OCI-LY7 (cell line): ENCODE measurements around the gene RASL11A. TPM values are rescaled to one million over a fixed set of nuclear protein-coding genes. Genes with fewer than 3 reads are reported as not detected.

ENCODE experiments used
- BruUV-seq: library from RNA; stranded (reverse); fragments of 400-500 nt; replicated peaks from 2 replicates; lab custom pipeline; 2021; lab: Mats Ljungman, UMichigan
- CTCF ChIA-PET: fragments of 300-600 bp; sonication (Branson Sonifier 250); formaldehyde crosslinking; loops from one replicate; lab custom pipeline; 2022; ENCODE audit warnings: antibody characterized with exemption; ENCODE audit not compliant: unreplicated experiment; lab: Charles Lee
- POLR2A ChIA-PET: fragments of 300-600 bp; sonication (Branson Sonifier 250); formaldehyde crosslinking; loops from one replicate; lab custom pipeline; 2022; ENCODE audit warnings: antibody characterized with exemption; lab: Charles Lee
- DNase-seq: peaks from one replicate; pipeline ENCODE4 v3.0.0-alpha.2; 2015; ENCODE audit warnings: low spot score
- H2AFZ ChIP-seq: fragments of 200-600 bp; sonication (generic), shearing (Covaris generic); 2 replicates; pipeline ENCODE4 v1.6.1; 2014; ENCODE audit warnings: mild to moderate bottlenecking, antibody characterized with exemption, low read length, moderate library complexity
- H3K27ac ChIP-seq: fragments of 200-600 bp; sonication (generic); 2 replicates; pipeline ENCODE4 v1.5.1; 2014; ENCODE audit warnings: mixed run types, low read depth, mild to moderate bottlenecking, moderate library complexity, low read length, inconsistent platforms; ENCODE audit not compliant: poor library complexity, severe bottlenecking
- H3K36me3 ChIP-seq: fragments of 200-600 bp; sonication (generic); 2 replicates; pipeline ENCODE4 v1.6.1; 2014; ENCODE audit warnings: mild to moderate bottlenecking, antibody characterized with exemption, low read length, moderate library complexity, mixed read lengths; ENCODE audit not compliant: insufficient read depth
- H3K4me1 ChIP-seq: fragments of 200-600 bp; sonication (generic); 2 replicates; pipeline ENCODE4 v1.5.1; 2014; ENCODE audit warnings: mild to moderate bottlenecking, low read length; ENCODE audit not compliant: insufficient read depth, poor library complexity, severe bottlenecking
- H3K4me2 ChIP-seq: fragments of 200-600 bp; sonication (generic); 2 replicates; pipeline ENCODE4 v1.6.1; 2014; ENCODE audit warnings: mild to moderate bottlenecking, low read length
- H3K4me3 ChIP-seq: fragments of 200-600 bp; sonication (generic); 2 replicates; pipeline ENCODE4 v1.5.1; 2014; ENCODE audit warnings: mild to moderate bottlenecking, low read depth, low read length; ENCODE audit not compliant: poor library complexity, severe bottlenecking
- H3K79me2 ChIP-seq: fragments of 200-600 bp; sonication (generic); 2 replicates; pipeline ENCODE4 v1.6.1; 2016; ENCODE audit warnings: low read depth, mild to moderate bottlenecking, low read length, moderate library complexity, mixed read lengths; ENCODE audit not compliant: insufficient read depth
- H3K9me2 ChIP-seq: fragments of 200-600 bp; sonication (generic); 2 replicates; pipeline ENCODE4 v1.6.1; 2016; ENCODE audit warnings: mild to moderate bottlenecking, low read length, mixed read lengths; ENCODE audit not compliant: insufficient read depth
- H3K9me3 ChIP-seq: fragments of 200-600 bp; sonication (generic); 2 replicates; pipeline ENCODE4 v1.6.1; 2014; ENCODE audit warnings: mild to moderate bottlenecking, mixed run types, low read length, mixed read lengths
- H4K20me1 ChIP-seq: fragments of 200-600 bp; sonication (generic); 2 replicates; pipeline ENCODE4 v1.6.1; 2014; ENCODE audit warnings: mild to moderate bottlenecking, antibody characterized with exemption, low read length, moderate library complexity, mixed read lengths; ENCODE audit not compliant: insufficient read depth
- EZH2phosphoT487 ChIP-seq: fragments of 200-600 bp; sonication (generic); IDR thresholded peaks from 2 replicates; pipeline ENCODE4 v1.6.1; 2018; ENCODE audit warnings: low read depth, borderline replicate concordance, mild to moderate bottlenecking, mixed run types, antibody characterized with exemption, low read length, moderate library complexity, mixed read lengths
- intact Hi-C: fragments of 100-400 bp; cut with micrococcal nuclease; formaldehyde crosslinking; loops from one replicate; pipeline ENCODE4 v1.10.0; 2022; ENCODE audit not compliant: unreplicated experiment
- total RNA-seq, 2 experiments: library from RNA; depleted of rRNA in 1 of 2; stranded (reverse); fragments of >200 nt in 1 of 2; shearing (Covaris generic) in 1 of 2; gene quantifications; 2 replicates each; pipeline ENCODE4 v1.2.3, GENCODE V29; 2014 to 2022
- TF ChIP-seq, protein P1 (sequence below): fragments of 200-600 bp; sonication (generic); conservative IDR thresholded peaks from 2 replicates; pipeline ENCODE4 v1.5.1; 2014; ENCODE audit warnings: mild to moderate bottlenecking, antibody characterized with exemption, low read length, moderate library complexity, mixed read lengths

Gene RASL11A
- total RNA-seq, 2 experiments from 2014 or later = 1.3 to 2.4 TPM

DNA sequence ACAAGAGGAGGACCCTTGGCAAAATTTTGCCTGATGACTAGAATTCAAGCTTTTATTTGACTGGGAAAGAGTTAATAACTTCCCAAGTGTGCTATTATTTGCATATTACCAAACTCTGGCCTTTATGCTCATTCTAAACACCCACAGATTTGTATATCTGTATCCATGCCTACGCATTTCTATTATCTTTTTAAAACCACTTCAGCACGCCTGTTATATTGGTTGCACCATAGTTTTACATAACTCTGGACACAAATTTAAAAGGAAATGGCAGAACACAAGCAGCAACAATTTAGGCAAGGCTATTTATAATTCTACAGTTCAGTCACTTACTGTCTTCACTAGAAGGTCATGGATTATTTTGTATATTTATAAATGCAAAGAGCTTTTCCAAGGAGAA, 3.7 kb upstream of the RASL11A start:
- H3K4me2 ChIP-seq = no peak overlapping the region
- ChIA-PET CTCF (interaction anchor here (1.0 kb wide), 1 partner anchor 64 kb away, joined by 3 read pairs; no protein-coding TSS in a partner anchor), POLR2A (interaction anchor here (0.5 to 1.2 kb wide), 3 partner anchors 8 to 112 kb away, joined by 3 read pairs; no protein-coding TSS in a partner anchor)
- no peaks in the 10 kb centered on the region for H3K9me2 ChIP-seq
- no TSS peak for BruUV-seq
- H3K27ac ChIP-seq = no peak overlapping the region
- no peak overlapping the region for H3K4me3 ChIP-seq
- peaks cover 7% of the 10 kb centered on the region; the same call in 1 of the 2 replicates for H3K36me3 ChIP-seq
- H2AFZ ChIP-seq = no peak overlapping the region
- no peak for DNase-seq
- intact Hi-C loops = no loop called here
- 0 out of 2 replicates have a peak, but pooled peaks cover 4% of the 10 kb centered on the region for H4K20me1 ChIP-seq
- no peak for TF ChIP-seq EZH2phosphoT487
- TF ChIP-seq, protein P1, sequence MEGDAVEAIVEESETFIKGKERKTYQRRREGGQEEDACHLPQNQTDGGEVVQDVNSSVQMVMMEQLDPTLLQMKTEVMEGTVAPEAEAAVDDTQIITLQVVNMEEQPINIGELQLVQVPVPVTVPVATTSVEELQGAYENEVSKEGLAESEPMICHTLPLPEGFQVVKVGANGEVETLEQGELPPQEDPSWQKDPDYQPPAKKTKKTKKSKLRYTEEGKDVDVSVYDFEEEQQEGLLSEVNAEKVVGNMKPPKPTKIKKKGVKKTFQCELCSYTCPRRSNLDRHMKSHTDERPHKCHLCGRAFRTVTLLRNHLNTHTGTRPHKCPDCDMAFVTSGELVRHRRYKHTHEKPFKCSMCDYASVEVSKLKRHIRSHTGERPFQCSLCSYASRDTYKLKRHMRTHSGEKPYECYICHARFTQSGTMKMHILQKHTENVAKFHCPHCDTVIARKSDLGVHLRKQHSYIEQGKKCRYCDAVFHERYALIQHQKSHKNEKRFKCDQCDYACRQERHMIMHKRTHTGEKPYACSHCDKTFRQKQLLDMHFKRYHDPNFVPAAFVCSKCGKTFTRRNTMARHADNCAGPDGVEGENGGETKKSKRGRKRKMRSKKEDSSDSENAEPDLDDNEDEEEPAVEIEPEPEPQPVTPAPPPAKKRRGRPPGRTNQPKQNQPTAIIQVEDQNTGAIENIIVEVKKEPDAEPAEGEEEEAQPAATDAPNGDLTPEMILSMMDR = no peak
- H3K9me3 ChIP-seq = no peaks in the 10 kb centered on the region
- H3K79me2 ChIP-seq = no peaks in the 10 kb centered on the region
- peaks cover 27% of the 10 kb centered on the region for H3K4me1 ChIP-seq

DNA sequence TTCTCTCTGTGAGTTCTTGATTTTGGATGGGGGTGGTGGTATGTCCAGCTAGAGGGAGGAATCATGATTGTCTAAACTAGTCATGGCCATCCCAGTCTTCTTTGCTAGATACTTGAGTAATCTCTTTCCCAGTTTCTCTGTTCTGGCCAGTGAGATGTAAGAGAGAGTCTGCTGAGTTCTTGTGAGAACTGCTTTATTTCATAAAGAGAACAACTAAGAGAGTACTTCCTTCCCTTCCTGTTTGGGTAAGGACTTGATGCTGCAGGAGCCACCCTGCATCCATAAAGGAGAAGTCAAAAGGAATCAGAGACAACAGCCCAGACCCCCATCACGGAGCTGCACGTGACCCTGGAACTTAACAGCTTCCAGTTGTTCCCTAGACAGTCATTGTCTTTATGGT, 3.0 kb upstream of the RASL11A start:
- CTCF ChIA-PET = interaction anchor here (1.0 kb wide), 1 partner anchor 63 kb away, joined by 3 read pairs; no protein-coding TSS in a partner anchor
- intact Hi-C loops = no loop called here
- H3K4me1 ChIP-seq = peaks cover 27% of the 10 kb centered on the region

More for the DNA sequence above, 3.0 kb upstream of the RASL11A start:
- Histone ChIP-seq H3K9me3 (no peaks in the 10 kb centered on the region), H3K4me3 (no peak overlapping the region), H3K36me3 (0 out of 2 replicates have a peak, but pooled peaks cover under 1% of the 10 kb centered on the region), H3K27ac (no peak overlapping the region), H4K20me1 (0 out of 2 replicates have a peak, but pooled peaks cover 4% of the 10 kb centered on the region), H2AFZ (no peak overlapping the region), H3K79me2 (no peaks in the 10 kb centered on the region), H3K9me2 (no peaks in the 10 kb centered on the region), H3K4me2 (no peak overlapping the region)
- no peak for TF ChIP-seq EZH2phosphoT487
- TF ChIP-seq, protein P1 = no peak
- no peak for DNase-seq
- no TSS peak for BruUV-seq
- POLR2A ChIA-PET = interaction anchor here (1.0 to 1.2 kb wide), 2 partner anchors 8 to 271 kb away, joined by 3 read pairs; no protein-coding TSS in a partner anchor
